GM21717 (cell line): ENCODE data around the gene SIVA1.
"Not testable (repeated sequence)": the region's sequence is repeated elsewhere in the genome, so short reads cannot be mapped to it uniquely, and the experiment has no call there.

Source experiments
- ATAC-seq: cut with Tn5 transposase; IDR thresholded peaks from one replicate; pipeline ENCODE4 v1.9.1; 2021; ENCODE audit warnings: mild to moderate bottlenecking, moderate library complexity; ENCODE audit not compliant: unreplicated experiment

SIVA1 gene

GRCh38 chr14:104750753-104751057, 2.2 kb upstream of the SIVA1 start:
- ATAC-seq = not testable (repeated sequence)

- ATAC-seq = no peak
Observed at GRCh38 chr14:104751539-104752422, 1.2 kb upstream of the SIVA1 start.

GRCh38 chr14:104752423-104752734, 568 bp upstream of the SIVA1 start:
- peak; percentile 76 for ATAC-seq

GRCh38 chr14:104753528-104754212, 723 bp downstream of the SIVA1 start:
- peak; percentile 1 for ATAC-seq

GRCh38 chr14:104754213-104754851, 1.4 kb downstream of the SIVA1 start:
- no peak for ATAC-seq

GRCh38 chr14:104755621-104756020, 2.7 kb downstream of the SIVA1 start:
- no peak for ATAC-seq

GRCh38 chr14:104756477-104757237, 3.7 kb downstream of the SIVA1 start:
- ATAC-seq = no peak

GRCh38 chr14:104757238-104757585, 4.3 kb downstream of the SIVA1 start:
- ATAC-seq = no peak

GRCh38 chr14:104757681-104758392, 4.9 kb downstream of the SIVA1 start:
- no peak for ATAC-seq

GRCh38 chr14:104758981-104759969, 6.3 kb downstream of the SIVA1 start:
- ATAC-seq = no peak

GRCh38 chr14:104765517-104765916, 12.6 kb downstream of the SIVA1 start:
- no peak for ATAC-seq

- ATAC-seq = no peak
Observed at GRCh38 chr14:104766256-104766862, 13.4 kb downstream of the SIVA1 start.

GRCh38 chr14:104766863-104767633, 14.1 kb downstream of the SIVA1 start:
- ATAC-seq = no peak

- ATAC-seq = no peak
Observed at GRCh38 chr14:104767634-104767918, 14.6 kb downstream of the SIVA1 start.

GRCh38 chr14:104768437-104769323, 15.7 kb downstream of the SIVA1 start:
- ATAC-seq = no peak

GRCh38 chr14:104769324-104770071, 16.6 kb downstream of the SIVA1 start:
- no peak for ATAC-seq

GRCh38 chr14:104770072-104770579, 17.2 kb downstream of the SIVA1 start:
- ATAC-seq = no peak
